HAP-1 (cell line): ENCODE results near the gene ARL6IP4.
"Not testable (repeated sequence)": the region's sequence is repeated elsewhere in the genome, so short reads cannot be mapped to it uniquely, and the experiment has no call there.

Experiments used
- DNase-seq, 2 experiments: peaks; one replicate each; pipeline ENCODE4 v3.0.0-alpha.2; 2016 to 2020; ENCODE audit warnings: low spot score in 2 of 2
- H3K27me3 ChIP-seq: fragments of 250-450 bp; sonication (Bioruptor Pico); 2 replicates; pipeline ENCODE4 v1.5.1; 2020; ENCODE audit warnings: low read depth, mild to moderate bottlenecking, moderate library complexity
- H3K36me3 ChIP-seq: fragments of 250-450 bp; sonication (Bioruptor Pico); replicated peaks from 2 replicates; pipeline ENCODE4 v1.5.1; 2020; ENCODE audit warnings: mild to moderate bottlenecking
- H3K4me1 ChIP-seq: fragments of 250-450 bp; sonication (Bioruptor Pico); 2 replicates; pipeline ENCODE4 v1.5.1; 2020; ENCODE audit warnings: mild to moderate bottlenecking
- H3K4me3 ChIP-seq: fragments of 250-450 bp; sonication (Bioruptor Pico); 2 replicates; pipeline ENCODE4 v1.5.1; 2020; ENCODE audit warnings: mild to moderate bottlenecking, moderate library complexity
- H3K9me3 ChIP-seq: fragments of 250-450 bp; sonication (Bioruptor Pico); 2 replicates; pipeline ENCODE4 v1.5.1; 2020; ENCODE audit warnings: mild to moderate bottlenecking, moderate library complexity
- in situ Hi-C: fragments of 300-500 bp; cut with MboI; formaldehyde crosslinking; loops from 3 replicates; pipeline ENCODE4 v1.14.3; 2020; ENCODE audit warnings: low sequenced_read_pairs, inconsistent platforms, mixed read lengths

ARL6IP4 gene

DNA sequence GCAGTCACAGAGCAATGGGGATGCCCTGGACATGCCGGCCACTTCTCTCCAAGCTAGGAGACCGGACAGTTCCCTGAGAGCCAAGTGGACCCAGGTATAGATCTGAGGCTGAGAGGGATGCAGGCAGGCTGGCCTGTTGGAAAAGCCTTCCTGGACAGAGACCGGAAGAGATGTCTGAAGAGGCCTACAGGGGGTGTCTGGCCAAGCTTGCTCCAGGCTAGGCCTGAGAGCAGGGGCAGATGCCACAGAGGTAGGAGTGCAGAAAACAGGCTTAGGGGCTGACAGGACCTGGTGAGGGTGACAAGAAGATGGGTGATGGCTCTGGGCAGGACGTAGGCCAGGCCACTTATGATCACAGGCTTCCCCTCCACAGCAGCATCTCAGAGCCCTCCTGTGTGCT lies 30.2 kb downstream of the ARL6IP4 start:
- Histone ChIP-seq H3K36me3 (no peaks in the 10 kb centered on the region), H3K9me3 (no peaks in the 10 kb centered on the region), H3K4me3 (no peak overlapping the region), H3K4me1 (no peaks in the 10 kb centered on the region), H3K27me3 (no peaks in the 10 kb centered on the region)
- in situ Hi-C loops = no loop called here
- DNase-seq = no peak

DNA sequence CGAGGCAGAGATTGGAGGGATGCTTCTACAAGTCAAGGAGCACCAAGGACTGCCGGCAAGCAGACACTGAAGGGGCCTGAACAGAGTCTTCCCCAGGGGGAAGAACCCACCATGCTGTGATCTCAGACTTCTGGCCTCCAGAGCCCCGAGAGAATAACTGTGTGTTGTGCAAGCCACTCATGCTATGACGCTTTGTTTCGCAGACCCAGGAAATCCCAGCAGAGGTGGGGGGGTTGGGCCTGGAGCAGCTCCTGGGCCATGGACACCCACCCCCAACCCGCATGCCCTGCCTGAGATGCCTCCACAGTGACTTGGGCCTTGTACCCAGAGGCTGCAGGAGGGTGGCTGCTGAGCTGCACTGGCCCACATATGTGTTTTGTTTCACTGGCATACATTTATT lies 31.2 kb downstream of the ARL6IP4 start:
- Histone ChIP-seq H3K4me1 (no peaks in the 10 kb centered on the region), H3K36me3 (no peaks in the 10 kb centered on the region), H3K27me3 (no peaks in the 10 kb centered on the region), H3K9me3 (no peaks in the 10 kb centered on the region), H3K4me3 (no peak overlapping the region)
- in situ Hi-C loops = no loop called here
- no peak for DNase-seq

- Histone ChIP-seq H3K4me3 (no peak overlapping the region), H3K9me3 (no peaks in the 10 kb centered on the region), H3K36me3 (no peaks in the 10 kb centered on the region), H3K27me3 (no peaks in the 10 kb centered on the region), H3K4me1 (no peaks in the 10 kb centered on the region)
- DNase-seq = no peak
- in situ Hi-C loops = no loop called here
Measured at GRCh38 chr12:123013185-123014095, 33.0 kb downstream of the ARL6IP4 start.

DNA sequence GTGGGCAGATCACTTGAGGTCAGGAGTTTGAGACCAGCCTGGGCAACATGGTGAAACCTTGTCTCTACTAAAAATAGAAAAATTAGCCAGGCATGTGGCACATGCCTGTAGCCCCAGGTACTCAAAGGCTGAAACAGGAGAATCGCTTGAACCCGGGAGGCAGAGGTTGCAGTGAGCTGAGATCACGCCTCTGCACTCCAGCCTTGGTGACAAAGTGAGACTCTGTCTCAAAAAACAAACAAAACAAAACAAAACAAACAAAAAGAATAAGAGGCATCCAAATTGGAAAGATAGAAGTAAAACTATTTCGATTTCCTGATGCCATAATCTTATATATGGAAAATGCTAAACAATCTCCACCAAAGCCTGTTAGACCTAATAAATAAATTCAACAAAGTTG lies 34.0 kb downstream of the ARL6IP4 start:
- in situ Hi-C loops = not testable (repeated sequence)

DNA sequence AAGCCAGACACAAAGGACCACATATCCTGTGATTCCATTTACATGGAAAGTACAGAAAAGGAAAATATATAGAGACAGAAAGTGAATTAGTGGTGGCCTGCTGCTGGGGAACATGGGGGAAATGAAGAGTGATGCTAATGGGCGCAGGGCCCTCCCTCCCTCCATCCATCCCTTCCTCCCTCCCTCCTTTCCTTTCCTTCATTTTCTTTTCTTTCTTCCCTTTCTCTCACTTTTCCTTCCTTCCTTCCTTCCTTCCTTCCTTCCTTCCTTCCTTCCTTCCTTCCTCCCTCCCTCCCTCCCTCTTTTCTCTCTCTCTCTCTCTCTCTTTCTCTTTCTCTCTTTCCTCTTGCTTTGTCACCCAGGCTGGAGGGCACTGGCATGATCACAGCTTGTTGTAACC lies 37.3 kb downstream of the ARL6IP4 start:
- in situ Hi-C loops = no loop called here
- no peak overlapping the region for H3K4me3 ChIP-seq
- no peaks in the 10 kb centered on the region for H3K27me3 ChIP-seq
- H3K4me1 ChIP-seq = no peaks in the 10 kb centered on the region
- no peak for DNase-seq
- no peaks in the 10 kb centered on the region for H3K36me3 ChIP-seq
- H3K9me3 ChIP-seq = no peaks in the 10 kb centered on the region

More for the DNA sequence above, 34.0 kb downstream of the ARL6IP4 start:
- not testable (repeated sequence) for H3K4me1 ChIP-seq, H3K9me3 ChIP-seq, H3K36me3 ChIP-seq, DNase-seq, H3K27me3 ChIP-seq, H3K4me3 ChIP-seq

DNA sequence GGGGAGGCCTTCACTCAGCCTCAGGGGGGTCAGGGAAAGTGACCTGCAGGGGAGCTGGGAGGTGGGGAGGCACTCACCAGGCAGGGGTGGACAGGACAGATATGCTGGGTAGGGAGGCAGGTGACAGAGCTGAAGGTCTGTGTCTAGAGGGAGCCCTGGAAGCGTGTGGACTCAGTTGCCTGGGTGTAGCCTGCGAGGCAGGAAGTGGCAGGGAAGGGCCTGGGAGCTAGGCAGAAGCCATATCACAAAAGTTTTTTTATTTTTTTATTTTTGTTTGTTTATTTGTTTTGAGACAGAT lies 39.3 kb downstream of the ARL6IP4 start:
- H3K9me3 ChIP-seq = no peaks in the 10 kb centered on the region
- no peaks in the 10 kb centered on the region for H3K27me3 ChIP-seq
- no peak for DNase-seq
- no peak overlapping the region for H3K4me3 ChIP-seq
- in situ Hi-C loops = no loop called here
- H3K4me1 ChIP-seq = no peaks in the 10 kb centered on the region
- H3K36me3 ChIP-seq = no peaks in the 10 kb centered on the region

DNA sequence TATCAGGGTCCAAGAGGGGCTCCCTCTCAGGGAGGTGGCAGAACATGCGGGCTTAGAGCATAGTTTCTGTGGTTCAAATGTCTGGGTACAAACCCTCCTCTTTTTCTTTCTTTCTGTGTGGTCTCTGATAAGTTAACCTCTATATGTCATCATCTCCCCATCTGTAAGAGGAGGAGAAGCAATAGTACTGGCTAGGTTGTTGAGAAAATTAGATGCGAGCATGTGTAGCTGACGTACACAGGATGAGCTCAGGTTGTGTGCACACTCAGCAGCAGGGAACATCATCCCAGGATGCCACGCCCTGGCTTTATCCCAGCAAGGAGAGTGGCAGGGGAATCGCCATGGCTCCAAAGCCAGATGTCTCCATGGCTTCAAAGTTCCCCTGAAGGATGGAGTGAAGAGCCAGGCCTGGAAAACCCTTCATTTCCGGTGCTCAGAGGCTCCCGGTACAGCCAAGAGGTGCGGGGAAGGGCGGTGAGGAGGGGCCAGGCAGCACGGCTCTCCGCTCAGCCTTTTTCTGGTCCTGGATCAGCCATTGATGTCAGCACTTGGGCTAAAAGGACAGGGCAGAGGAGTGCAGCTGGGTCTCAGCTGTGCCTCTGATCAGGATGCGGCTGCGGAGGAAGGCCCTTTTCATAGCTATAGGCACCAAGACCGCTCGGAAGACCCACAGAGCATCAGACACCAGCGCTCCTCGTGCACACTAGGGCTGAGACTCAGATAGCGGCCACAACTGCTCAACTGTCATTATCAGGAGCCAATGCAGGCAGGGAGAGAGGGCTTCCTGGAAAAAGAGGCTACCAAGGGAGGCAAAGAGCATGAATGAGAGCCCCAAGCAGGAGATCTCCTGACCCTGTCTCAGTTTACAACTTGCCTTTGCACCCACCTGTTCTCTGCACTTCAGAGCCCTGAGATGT lies 41.5 kb downstream of the ARL6IP4 start:
- Histone ChIP-seq H3K27me3 (no peaks in the 10 kb centered on the region), H3K4me3 (no peak overlapping the region), H3K4me1 (no peaks in the 10 kb centered on the region), H3K36me3 (no peaks in the 10 kb centered on the region), H3K9me3 (no peaks in the 10 kb centered on the region)
- DNase-seq = no peak
- in situ Hi-C loops = no loop called here

DNA sequence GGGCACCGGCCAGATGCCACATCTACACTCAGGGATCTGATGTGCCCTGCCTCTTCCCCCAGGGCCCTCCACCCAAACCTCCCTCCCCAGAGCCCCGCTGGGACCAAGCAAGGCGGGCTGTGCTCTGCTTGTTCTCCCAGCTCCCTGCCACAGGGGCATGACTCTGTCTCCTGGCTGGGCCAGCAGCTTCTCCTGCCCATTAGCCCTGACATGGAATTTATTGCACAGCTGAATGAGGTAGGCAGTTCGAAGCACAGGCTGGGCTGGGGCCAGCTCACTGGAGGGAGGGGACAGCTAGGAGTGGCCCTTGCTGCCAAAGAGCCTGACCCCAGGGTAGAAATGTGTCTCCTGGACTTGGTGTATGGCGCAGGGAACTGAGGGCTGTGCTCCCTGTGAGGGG lies 42.4 kb downstream of the ARL6IP4 start:
- Histone ChIP-seq H3K9me3 (no peaks in the 10 kb centered on the region), H3K4me3 (no peak overlapping the region), H3K36me3 (no peaks in the 10 kb centered on the region), H3K27me3 (no peaks in the 10 kb centered on the region), H3K4me1 (no peaks in the 10 kb centered on the region)
- DNase-seq = no peak
- in situ Hi-C loops = no loop called here

GRCh38 chr12:123024819-123025391 lies 44.4 kb downstream of the ARL6IP4 start:
- DNase-seq = no peak
- Histone ChIP-seq H3K27me3 (no peaks in the 10 kb centered on the region), H3K4me3 (no peak overlapping the region), H3K4me1 (no peaks in the 10 kb centered on the region), H3K9me3 (no peaks in the 10 kb centered on the region), H3K36me3 (no peaks in the 10 kb centered on the region)
- in situ Hi-C loops = no loop called here

DNA sequence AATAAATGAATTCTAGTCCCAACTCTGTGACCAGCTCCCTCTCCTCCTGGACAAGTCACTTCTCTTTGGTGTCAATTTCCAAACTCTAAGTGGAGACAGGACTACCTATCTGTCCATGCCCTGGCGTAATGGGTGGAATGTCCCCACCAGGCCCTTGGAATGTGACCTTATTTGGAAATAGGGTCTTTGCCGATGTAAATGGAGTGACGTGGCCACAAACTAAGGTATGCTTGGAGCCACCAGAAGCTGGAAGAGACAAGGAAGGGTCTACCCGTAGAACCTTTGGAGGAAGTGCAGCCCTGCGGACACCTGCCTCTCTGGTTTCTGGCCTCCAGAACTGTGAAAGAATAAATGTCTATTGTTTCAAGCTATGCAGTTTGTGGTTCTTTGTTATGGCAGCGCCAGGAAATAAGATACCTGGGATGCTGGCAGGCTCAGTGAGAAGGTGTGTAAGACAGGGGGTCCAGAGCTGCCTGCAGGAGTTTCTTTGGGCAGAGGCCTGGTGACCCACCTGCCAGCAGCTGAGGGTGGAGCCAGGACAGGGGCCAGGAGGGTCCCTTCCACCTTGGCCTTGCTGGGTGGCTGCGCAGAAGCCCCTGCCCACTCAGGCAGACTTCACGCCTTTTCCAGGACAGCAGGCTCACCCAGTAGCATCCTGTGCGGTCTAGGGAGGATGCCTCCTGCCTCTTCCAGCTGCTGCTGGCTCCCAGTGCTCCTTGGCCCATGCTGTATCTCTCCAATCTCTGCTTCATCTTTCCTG lies 45.8 kb downstream of the ARL6IP4 start:
- Histone ChIP-seq H3K36me3 (no peaks in the 10 kb centered on the region), H3K9me3 (no peaks in the 10 kb centered on the region), H3K4me1 (no peaks in the 10 kb centered on the region), H3K4me3 (no peak overlapping the region), H3K27me3 (no peaks in the 10 kb centered on the region)
- in situ Hi-C loops = no loop called here
- no peak for DNase-seq

DNA sequence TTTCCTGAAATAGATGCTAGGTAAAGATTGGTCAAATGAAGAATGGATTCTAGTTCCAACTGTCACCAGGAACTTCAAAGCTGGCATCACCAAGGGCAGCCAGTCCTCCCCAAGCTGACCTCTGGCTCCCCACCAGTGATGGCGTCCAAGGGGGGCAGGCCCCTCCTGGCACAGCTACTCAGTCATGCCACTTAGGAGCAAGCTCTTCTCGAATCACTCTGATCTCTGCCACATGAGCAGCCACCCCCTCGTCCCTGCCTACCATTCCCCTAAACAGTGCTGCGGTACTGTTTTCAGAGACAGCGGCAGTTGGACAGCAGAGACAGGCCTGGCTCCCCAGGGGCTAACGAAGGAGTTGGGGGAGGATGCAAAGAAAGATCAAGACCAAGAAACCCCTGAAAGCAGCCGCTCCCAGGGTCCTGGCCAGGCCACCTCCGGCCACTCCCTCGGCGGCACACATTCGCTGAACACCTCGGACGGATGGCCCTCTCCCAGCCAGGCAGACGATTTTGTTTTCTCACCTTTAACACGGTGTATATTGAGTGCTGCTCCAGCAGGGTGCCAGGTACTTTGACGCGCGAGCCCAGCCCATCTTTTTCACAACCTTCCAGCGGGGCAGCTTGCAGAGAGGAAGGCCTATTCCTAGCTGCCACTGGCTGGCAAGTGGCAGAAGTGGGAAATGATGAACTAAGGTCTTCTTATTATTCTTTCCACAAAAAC lies 47.4 kb downstream of the ARL6IP4 start:
- H3K4me1 ChIP-seq = no peaks in the 10 kb centered on the region

DNA sequence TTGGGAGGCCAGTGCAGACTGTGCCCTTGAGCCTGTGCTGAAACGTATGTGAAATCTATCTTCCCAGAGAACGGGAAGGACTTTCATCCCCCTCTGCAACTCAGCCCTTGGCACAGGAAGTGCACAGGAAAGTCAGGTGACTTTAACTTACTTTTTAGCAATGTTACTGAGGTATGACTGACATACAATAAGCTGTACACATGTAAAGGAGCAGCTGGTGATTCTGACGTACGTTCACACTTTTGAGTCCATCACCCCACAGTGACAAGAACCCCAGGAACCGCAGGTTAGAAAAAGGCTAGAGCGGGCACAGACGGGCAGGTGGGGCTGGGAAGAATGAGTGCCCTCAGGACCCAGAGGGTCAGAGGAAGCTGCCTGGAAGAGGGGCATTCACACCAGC lies 48.0 kb downstream of the ARL6IP4 start:
- H3K4me3 ChIP-seq = no peak overlapping the region
- no peaks in the 10 kb centered on the region for H3K4me1 ChIP-seq
- DNase-seq = no peak
- no peaks in the 10 kb centered on the region for H3K9me3 ChIP-seq
- in situ Hi-C loops = no loop called here
- no peaks in the 10 kb centered on the region for H3K36me3 ChIP-seq
- H3K27me3 ChIP-seq = no peaks in the 10 kb centered on the region

More for the DNA sequence above, 47.4 kb downstream of the ARL6IP4 start:
- in situ Hi-C loops = no loop called here
- H3K9me3 ChIP-seq = no peaks in the 10 kb centered on the region
- H3K36me3 ChIP-seq = no peaks in the 10 kb centered on the region
- DNase-seq = no peak
- H3K4me3 ChIP-seq = no peak overlapping the region
- H3K27me3 ChIP-seq = no peaks in the 10 kb centered on the region

DNA sequence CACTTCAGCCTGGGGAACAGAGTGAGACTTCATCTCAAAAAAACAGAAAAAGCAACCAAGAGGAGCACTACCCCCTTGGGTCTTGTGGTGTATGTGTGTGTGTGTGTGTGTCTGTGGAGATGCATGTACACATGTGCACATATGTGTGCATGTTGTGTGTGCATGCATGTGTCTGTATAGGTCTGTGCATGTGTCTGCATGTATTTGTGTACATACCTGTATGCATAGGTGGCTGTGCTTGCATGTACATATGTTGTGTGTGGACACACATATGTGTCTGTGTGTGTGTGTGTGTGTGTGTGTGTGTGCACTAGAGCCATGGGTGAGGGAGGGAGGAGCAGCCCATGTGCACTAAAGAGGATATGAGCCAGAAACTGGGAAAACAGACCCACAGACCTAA lies 49.1 kb downstream of the ARL6IP4 start:
- H3K36me3 ChIP-seq = no peaks in the 10 kb centered on the region
- H3K4me1 ChIP-seq = no peaks in the 10 kb centered on the region
- H3K9me3 ChIP-seq = no peaks in the 10 kb centered on the region
- in situ Hi-C loops = no loop called here
- no peak for DNase-seq
- no peak overlapping the region for H3K4me3 ChIP-seq
- no peaks in the 10 kb centered on the region for H3K27me3 ChIP-seq
